Endothelial cell of umbilical vein (primary cell): ENCODE results near the gene DCLRE1B. TPM values are rescaled to one million over a fixed set of nuclear protein-coding genes. Genes with fewer than 3 reads are reported as not detected.

Source experiments
- BruUV-seq: library from RNA; stranded (reverse); fragments of 400-500 nt; replicated peaks from 2 replicates; lab custom pipeline; 2021; lab: Mats Ljungman, UMichigan
- CTCF ChIA-PET: fragments of 300-600, 350-600 bp; sonication (Branson Sonifier 250); formaldehyde crosslinking; loops from one replicate; lab custom pipeline; 2021; ENCODE audit warnings: antibody characterized with exemption, inconsistent platforms; lab: Charles Lee
- POLR2A ChIA-PET: fragments of 300-600, 350-600 bp; sonication (Branson Sonifier 250); formaldehyde crosslinking; loops from one replicate; lab custom pipeline; 2021; ENCODE audit warnings: antibody characterized with exemption, inconsistent platforms; lab: Charles Lee
- DNase-seq: peaks from one replicate; pipeline ENCODE4 v3.0.0-alpha.2; 2011; ENCODE audit warnings: low read depth, low spot score
- FAIRE-seq: peaks from 2 replicates; lab custom pipeline; 2011; peaks lifted over from hg19 to GRCh38; lab: Jason Lieb, UNC
- H2AFZ ChIP-seq: 2 replicates; pipeline ENCODE4 v1.6.0; 2012; ENCODE audit warnings: low read depth, low read length, control low read depth, inconsistent platforms
- H3K27ac ChIP-seq: 2 replicates; pipeline ENCODE4 v1.5.1; 2011; ENCODE audit warnings: low read depth, mild to moderate bottlenecking, control low read depth, low read length, moderate library complexity; ENCODE audit not compliant: insufficient read depth
- H3K27me3 ChIP-seq, 2 experiments: 2 replicates each; pipeline versions ENCODE4 v1.6.0 to v1.6.1; 2011; ENCODE audit warnings: low read length in 2 of 2, mixed read lengths in 1 of 2; ENCODE audit not compliant: control insufficient read depth in 2 of 2, insufficient read depth in 2 of 2
- H3K36me3 ChIP-seq, 2 experiments: 2 replicates in 1 of 2; 3 replicates in 1 of 2; pipeline ENCODE4 v1.5.1; 2011; ENCODE audit warnings: low read length in 2 of 2, mild to moderate bottlenecking in 1 of 2, moderate library complexity in 1 of 2; ENCODE audit not compliant: control insufficient read depth in 2 of 2, insufficient read depth in 2 of 2; ENCODE audit errors: extremely low read depth in 1 of 2
- H3K4me1 ChIP-seq: 3 replicates; pipeline ENCODE4 v1.5.1; 2011; ENCODE audit warnings: mild to moderate bottlenecking, low read length; ENCODE audit not compliant: control insufficient read depth, insufficient read depth; ENCODE audit errors: extremely low read depth
- H3K4me2 ChIP-seq: 2 replicates; pipeline ENCODE4 v1.6.1; 2011; ENCODE audit warnings: low read length, control low read depth, mixed read lengths; ENCODE audit not compliant: insufficient read depth
- H3K4me3 ChIP-seq, 3 experiments: fragments of 200-600 bp in 1 of 3; sonication (generic), shearing (Covaris generic) in 1 of 3; replicated peaks in 1 of 3; 2 replicates each; pipeline ENCODE4 v1.5.1; 2011 to 2016; ENCODE audit warnings: control low read depth in 3 of 3, low read length in 3 of 3, mild to moderate bottlenecking in 2 of 3, inconsistent platforms in 1 of 3, low read depth in 1 of 3, moderate library complexity in 1 of 3; ENCODE audit not compliant: insufficient read depth in 1 of 3
- H3K79me2 ChIP-seq: 2 replicates; pipeline ENCODE4 v1.6.0; 2012; ENCODE audit warnings: low read length, inconsistent platforms; ENCODE audit not compliant: control insufficient read depth, insufficient read depth
- H3K9ac ChIP-seq: replicated peaks from 2 replicates; pipeline ENCODE3; 2011; ENCODE audit warnings: low read length, control low read depth; ENCODE audit not compliant: insufficient read depth; ENCODE audit errors: extremely low read depth
- H3K9me1 ChIP-seq: replicated peaks from 3 replicates; pipeline ENCODE4 v1.6.0; 2011; ENCODE audit warnings: mild to moderate bottlenecking, low read length; ENCODE audit not compliant: control insufficient read depth, insufficient read depth; ENCODE audit errors: extremely low read depth
- H3K9me3 ChIP-seq: replicated peaks from 2 replicates; pipeline ENCODE4 v1.5.1; 2012; ENCODE audit warnings: low read length, inconsistent platforms; ENCODE audit not compliant: control insufficient read depth, insufficient read depth
- H4K20me1 ChIP-seq: replicated peaks from 2 replicates; pipeline ENCODE3; 2011; ENCODE audit warnings: mild to moderate bottlenecking, low read length; ENCODE audit not compliant: control insufficient read depth, insufficient read depth; ENCODE audit errors: extremely low read depth
- CTCF ChIP-seq, 2 donors: IDR thresholded peaks; 1 replicate in 1 of 2; 2 replicates in 1 of 2; pipeline ENCODE4 v1.5.1; 2011; ENCODE audit warnings: low read length in 2 of 2, mild to moderate bottlenecking in 2 of 2, moderate library complexity in 2 of 2, control low read depth in 1 of 2, inconsistent platforms in 1 of 2, low read depth in 1 of 2; ENCODE audit not compliant: insufficient read depth in 1 of 2; ENCODE audit errors: extremely low read depth in 1 of 2
- EZH2 ChIP-seq: IDR thresholded peaks from 2 replicates; pipeline ENCODE4 v1.6.1; 2012; ENCODE audit warnings: borderline replicate concordance, low read depth, mild to moderate bottlenecking, moderate library complexity, low read length, inconsistent platforms; ENCODE audit not compliant: severe bottlenecking
- FOS ChIP-seq: IDR thresholded peaks from 2 replicates; pipeline ENCODE4 v1.6.1; 2011; ENCODE audit warnings: mild to moderate bottlenecking, low read length, moderate library complexity, borderline replicate concordance; ENCODE audit not compliant: insufficient read depth
- GATA2 ChIP-seq: IDR thresholded peaks from 2 replicates; pipeline ENCODE4 v1.7.0; 2011; ENCODE audit warnings: low read depth, mild to moderate bottlenecking, moderate library complexity, mixed read lengths, low read length; ENCODE audit not compliant: insufficient read length, insufficient read depth
- JUN ChIP-seq: IDR thresholded peaks from 2 replicates; pipeline ENCODE4 v1.6.1; 2011; ENCODE audit warnings: borderline replicate concordance, low read depth; ENCODE audit not compliant: insufficient read length, insufficient read depth
- MAX ChIP-seq: IDR thresholded peaks from 2 replicates; pipeline ENCODE4 v1.6.1; 2011; ENCODE audit not compliant: insufficient read depth, insufficient read length
- MYC ChIP-seq: IDR thresholded peaks from one replicate; pipeline ENCODE4 v1.6.1; 2011; ENCODE audit warnings: mild to moderate bottlenecking, low read depth, low read length
- POLR2A ChIP-seq: IDR thresholded peaks from 2 replicates; pipeline ENCODE4 v1.6.1; 2012; ENCODE audit warnings: low read depth, mild to moderate bottlenecking, control low read depth, low read length
- POLR2AphosphoS5 ChIP-seq: IDR thresholded peaks from 2 replicates; pipeline ENCODE4 v1.6.1; 2012; ENCODE audit warnings: low read depth, mild to moderate bottlenecking, control low read depth, low read length, moderate library complexity; ENCODE audit not compliant: insufficient read depth
- dilution Hi-C: fragments of 300-500 bp; cut with MboI; formaldehyde crosslinking; loops from one replicate; pipeline ENCODE4 v1.15.0; 2019; ENCODE audit warnings: low sequenced_read_pairs; ENCODE audit not compliant: extremely low pct_ligation_motif_present
- intact Hi-C: fragments of 100-400 bp; cut with micrococcal nuclease; formaldehyde crosslinking; loops from one replicate; pipeline ENCODE4 v1.10.0; 2022
- polyA plus RNA-seq, 4 experiments: library from polyadenylated mRNA; depleted of rRNA in 3 of 4; stranded (reverse) in 3 of 4; unstranded in 1 of 4; fragments of >200 nt; gene quantifications; 2 replicates each; pipeline versions ENCODE4 v1.2.1 to v1.2.3, GENCODE V29; 2011 to 2012; ENCODE audit warnings: missing spikeins in 1 of 4
- total RNA-seq: library from RNA; stranded (reverse); gene quantifications from 2 replicates; pipeline ENCODE4 v1.2.3, GENCODE V29; 2021

DCLRE1B gene
- total and polyA plus RNA-seq, 2 donors (not counting 3 experiments of a cell fraction or from before 2014, with no cell fraction given), result 5.6 to 10.7 TPM

DNA sequence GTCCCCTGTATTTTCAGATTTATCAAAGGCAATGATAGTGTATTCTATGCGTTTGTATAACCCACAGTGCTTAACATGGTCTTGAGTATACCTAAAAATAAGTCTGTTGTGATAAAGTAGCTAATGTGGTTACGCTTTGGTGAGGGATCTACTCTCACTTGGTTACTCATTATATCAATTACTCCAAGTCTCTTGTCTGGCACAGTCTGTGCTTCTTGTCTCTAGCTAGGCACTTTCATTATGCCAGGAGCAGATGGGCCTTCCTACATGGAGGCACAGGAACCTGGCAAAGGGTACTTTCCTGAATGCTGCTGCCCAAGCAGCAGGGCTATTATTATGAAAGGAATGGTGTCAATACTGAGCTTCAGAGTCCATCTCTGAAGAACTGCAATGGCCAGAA is 29.4 kb upstream of the DCLRE1B start:
- no peak for DNase-seq
- H3K27ac ChIP-seq, result no peak overlapping the region
- H3K79me2 ChIP-seq, result no peaks in the 10 kb centered on the region
- intact Hi-C loops (no loop called here), dilution Hi-C loops (no loop called here)
- no peaks in the 10 kb centered on the region for H4K20me1 ChIP-seq
- H3K4me2 ChIP-seq, result no peak overlapping the region
- ChIA-PET CTCF (interaction anchor here (0.9 to 1.4 kb wide), 4 partner anchors 9 to 41 kb away, joined by 3 to 5 read pairs (median 4); partner anchors contain the start of gene AP4B1), POLR2A (no interaction called here)
- no peaks in the 10 kb centered on the region for H3K9me3 ChIP-seq
- no peaks in the 10 kb centered on the region for H3K36me3 ChIP-seq
- peaks cover 24% of the 10 kb centered on the region for H3K4me1 ChIP-seq
- BruUV-seq, result no TSS peak
- no peaks in the 10 kb centered on the region for H3K27me3 ChIP-seq
- H2AFZ ChIP-seq, result no peak overlapping the region
- TF ChIP-seq MAX (no peak), POLR2A (no peak), GATA2 (no peak), EZH2 (no peak), CTCF (IDR thresholded peaks at IDR 0.05; ENCODE audit: extremely low read depth in 1 of 2, insufficient read depth in 1 of 2, low read depth in 1 of 2, low read length in 2 of 2) (no peak), MYC (no peak), POLR2AphosphoS5 (no peak), JUN (no peak), FOS (no peak)
- no peak overlapping the region for H3K9ac ChIP-seq
- H3K4me3 ChIP-seq, result no peak overlapping the region
- FAIRE-seq, result no peak
- H3K9me1 ChIP-seq, result peaks cover 2% of the 10 kb centered on the region
